Lower leg skin (tissue), 4 donors: Measurements from ENCODE around the gene USP10. TPM values are rescaled to one million over a fixed set of nuclear protein-coding genes. Genes with fewer than 3 reads are reported as not detected.
A peak's percentile ranks its signal among the peaks of the same experiment; 100 is the strongest.

Source experiments
- DNase-seq, 2 donors: peaks; one replicate each; pipeline ENCODE4 v3.0.0-alpha.2; 2019; ENCODE audit warnings: low spot score in 2 of 2
- H3K4me3 ChIP-seq: fragments of 200-600 bp; sonication (generic); 2 replicates; pipeline ENCODE4 v1.5.1; 2017; ENCODE audit warnings: mild to moderate bottlenecking, low read depth; ENCODE audit not compliant: poor library complexity, severe bottlenecking
- CTCF ChIP-seq, 3 donors: fragments of 450-650 bp; IDR thresholded peaks; one replicate each; pipeline ENCODE4 v1.5.1; 2016; ENCODE audit warnings: antibody characterized with exemption in 3 of 3, mild to moderate bottlenecking in 3 of 3, moderate library complexity in 2 of 3
- POLR2A ChIP-seq, 2 donors: fragments of 450-650 bp; IDR thresholded peaks; one replicate each; pipeline ENCODE4 v1.6.1; 2016 to 2017; ENCODE audit warnings: antibody characterized with exemption in 2 of 2, mild to moderate bottlenecking in 1 of 2, moderate library complexity in 1 of 2
- WGBS, 2 donors: methylation state at CpG; one replicate each; pipeline ENCODE4 v1.1.5; 2018; 5-methylcytosine and 5-hydroxymethylcytosine counted together
- intact Hi-C: fragments of 100-400 bp; cut with DNase I; formaldehyde crosslinking; loops from one replicate; pipeline ENCODE4 v1.15.0; 2023; ENCODE audit warnings: low total_unique reads
- total RNA-seq, 4 donors: library from RNA; depleted of rRNA; stranded (reverse); fragments of >200 nt; gene quantifications; one replicate each; pipeline ENCODE4 v1.1.0, GENCODE V29; 2016

The USP10 gene
- total RNA-seq, 4 donors from 2014 or later = 54.3 to 69.0 (median 60.7) TPM

GRCh38 chr16:84714028-84714427 is 14.2 kb downstream of the USP10 start:
- 81 to 85% methylated on average over 6 of the region's 6 CpGs for WGBS, 2 donors
- TF ChIP-seq CTCF (IDR thresholded peaks at IDR 0.05) (no peak), POLR2A (IDR thresholded peaks at IDR 0.05) (no peak)
- no peak for DNase-seq
- intact Hi-C loops = no loop called here
- H3K4me3 ChIP-seq = no peak overlapping the region

- intact Hi-C loops = no loop called here
- TF ChIP-seq POLR2A (IDR thresholded peaks at IDR 0.05) (no peak), CTCF (IDR thresholded peaks at IDR 0.05) (no peak)
- 74 to 81% methylated on average over 3 of the region's 3 CpGs for WGBS, 2 donors
- H3K4me3 ChIP-seq = no peak overlapping the region
- no peak for DNase-seq
These were observed 15.6 kb downstream of the USP10 start for GRCh38 chr16:84715424-84715823.

- peak in 1 of 2 donors; percentile 80 for DNase-seq
- 95 to 96% methylated on average over 7 of the region's 7 CpGs for WGBS, 2 donors
- intact Hi-C loops = no loop called here
These were observed 16.1 kb downstream of the USP10 start for GRCh38 chr16:84715854-84716253.

DNA sequence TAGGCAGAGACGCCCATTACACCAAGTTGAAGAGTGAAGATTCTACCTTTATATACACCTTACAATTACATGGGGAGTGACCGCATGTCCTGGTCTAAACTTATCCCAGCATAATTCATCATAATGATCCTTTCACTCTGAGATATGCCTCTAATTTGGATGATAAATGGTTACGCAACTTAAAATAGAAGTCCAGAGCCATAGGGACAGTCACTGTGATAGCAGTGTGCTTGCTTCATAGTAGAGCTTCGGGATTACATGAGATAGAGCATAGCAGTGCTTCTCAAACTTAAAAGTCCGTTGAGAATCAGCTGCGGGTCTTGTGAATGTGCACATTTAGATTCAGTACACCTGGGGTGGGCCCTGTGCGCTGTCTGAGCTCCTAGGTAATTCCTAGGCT is 16.9 kb downstream of the USP10 start:
- WGBS, 2 donors = 81 to 85% methylated on average over 7 of the region's 7 CpGs
- TF ChIP-seq POLR2A (IDR thresholded peaks at IDR 0.05) = no peak
- no peak for TF ChIP-seq CTCF (IDR thresholded peaks at IDR 0.05)
- intact Hi-C loops = no loop called here
- DNase-seq = no peak
- no peak overlapping the region for H3K4me3 ChIP-seq

More at GRCh38 chr16:84715854-84716253, 16.1 kb downstream of the USP10 start:
- TF ChIP-seq POLR2A (IDR thresholded peaks at IDR 0.05) (no peak), CTCF (IDR thresholded peaks at IDR 0.05) (no peak)
- H3K4me3 ChIP-seq = no peak overlapping the region

DNA sequence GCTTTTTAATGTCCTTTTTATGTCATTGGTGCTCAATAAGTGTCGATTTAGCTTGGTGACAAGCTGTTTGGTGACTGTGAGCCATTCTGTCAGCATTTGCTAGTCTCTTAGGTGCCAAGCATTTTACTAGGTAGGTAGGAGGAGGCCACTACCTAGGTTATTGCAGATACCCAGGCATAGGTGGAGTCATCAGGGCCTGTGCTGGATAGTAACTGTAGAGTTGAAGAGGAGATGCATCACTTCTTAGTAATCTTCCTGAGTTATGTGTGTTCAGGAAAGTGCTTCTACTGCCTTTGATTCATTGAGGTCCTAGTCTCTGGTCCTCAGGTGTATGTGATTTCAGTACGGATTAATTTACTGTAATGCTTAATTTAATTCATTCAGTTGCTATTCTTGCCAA is 17.7 kb downstream of the USP10 start:
- intact Hi-C loops = no loop called here
- DNase-seq = no peak
- 92 to 98% methylated on average over 2 of the region's 2 CpGs for WGBS, 2 donors
- H3K4me3 ChIP-seq = no peak overlapping the region
- TF ChIP-seq CTCF (IDR thresholded peaks at IDR 0.05) (no peak), POLR2A (IDR thresholded peaks at IDR 0.05) (no peak)

GRCh38 chr16:84720177-84720579 is 20.4 kb downstream of the USP10 start:
- no peak for DNase-seq
- H3K4me3 ChIP-seq = no peak overlapping the region
- intact Hi-C loops = loop anchor here (10.0 kb wide), 1 partner anchor 45 kb away; no protein-coding TSS in a partner anchor
- TF ChIP-seq CTCF (IDR thresholded peaks at IDR 0.05) = no peak
- TF ChIP-seq POLR2A (IDR thresholded peaks at IDR 0.05) = no peak
- 28 to 41% methylated on average over 8 of the region's 8 CpGs for WGBS, 2 donors
